IMR-90 (cell line): ENCODE results near the gene KRT34. TPM values are rescaled to one million over a fixed set of nuclear protein-coding genes. Genes with fewer than 3 reads are reported as not detected.

Experiments used
- ATAC-seq: fragments of 200-7000 bp; cut with Tn5 transposase; 2 replicates; pipeline ENCODE4 v1.9.1; 2020; ENCODE audit warnings: low read depth, mild to moderate bottlenecking, moderate library complexity
- BruUV-seq: library from RNA; stranded (reverse); fragments of 400-500 nt; replicated peaks from 2 replicates; lab custom pipeline; 2021; lab: Mats Ljungman, UMichigan
- CTCF ChIA-PET: fragments of 300-600 bp; formaldehyde crosslinking; extraction: SDS; loops from one replicate; lab custom pipeline; 2021; ENCODE audit warnings: antibody characterized with exemption; lab: Yijun Ruan, JAX
- POLR2A ChIA-PET: fragments of 300-600 bp; sonication (Branson Sonifier 250); formaldehyde crosslinking; loops from one replicate; lab custom pipeline; 2022; ENCODE audit warnings: antibody characterized with exemption; ENCODE audit not compliant: unreplicated experiment; lab: Charles Lee
- DNase-seq: peaks from one replicate; pipeline ENCODE4 v3.0.0; 2013
- H2AFZ ChIP-seq: replicated peaks from 2 replicates; pipeline ENCODE3; 2013; ENCODE audit warnings: low read length, mild to moderate bottlenecking; ENCODE audit not compliant: poor library complexity
- H2AK5ac ChIP-seq: 2 replicates; pipeline ENCODE4 v1.6.1; 2013; ENCODE audit warnings: low read depth, low read length, inconsistent platforms
- H2AK9ac ChIP-seq: replicated peaks from 2 replicates; pipeline ENCODE3; 2013; ENCODE audit warnings: mild to moderate bottlenecking, low read depth, low read length, moderate library complexity; ENCODE audit not compliant: poor library complexity
- H2BK120ac ChIP-seq: 2 replicates; pipeline ENCODE4 v1.6.1; 2013; ENCODE audit warnings: low read depth, low read length, inconsistent platforms
- H2BK15ac ChIP-seq: 3 replicates; pipeline ENCODE4 v1.6.1; 2013; ENCODE audit warnings: low read depth, low read length, inconsistent platforms
- H2BK20ac ChIP-seq: 2 replicates; pipeline ENCODE4 v1.6.1; 2013; ENCODE audit warnings: low read depth, mild to moderate bottlenecking, inconsistent platforms, low read length, moderate library complexity
- H2BK5ac ChIP-seq: 2 replicates; pipeline ENCODE4 v1.6.1; 2013; ENCODE audit warnings: mild to moderate bottlenecking, low read depth, low read length, inconsistent platforms; ENCODE audit not compliant: poor library complexity, severe bottlenecking
- H3K14ac ChIP-seq: replicated peaks from 2 replicates; pipeline ENCODE4 v1.6.1; 2013; ENCODE audit warnings: low read depth, low read length, inconsistent platforms
- H3K18ac ChIP-seq: 2 replicates; pipeline ENCODE4 v1.6.1; 2013; ENCODE audit warnings: low read depth, low read length, control low read depth
- H3K23ac ChIP-seq: 2 replicates; pipeline ENCODE4 v1.6.1; 2013; ENCODE audit warnings: low read depth, low read length, inconsistent platforms
- H3K27ac ChIP-seq: 2 replicates; pipeline ENCODE4 v1.5.1; 2013; ENCODE audit warnings: mild to moderate bottlenecking, control low read depth, low read length; ENCODE audit not compliant: insufficient read depth
- H3K27me3 ChIP-seq: 2 replicates; pipeline ENCODE4 v1.6.1; 2013; ENCODE audit warnings: low read length; ENCODE audit not compliant: control insufficient read depth, insufficient read depth
- H3K36me3 ChIP-seq: 2 replicates; pipeline ENCODE4 v1.6.1; 2013; ENCODE audit warnings: low read length, mixed read lengths; ENCODE audit not compliant: control insufficient read depth, insufficient read depth
- H3K4ac ChIP-seq: 2 replicates; pipeline ENCODE4 v1.6.1; 2013; ENCODE audit warnings: low read depth, low read length, inconsistent platforms
- H3K4me1 ChIP-seq: 2 replicates; pipeline ENCODE4 v1.6.1; 2013; ENCODE audit warnings: low read length, mixed read lengths; ENCODE audit not compliant: control insufficient read depth, insufficient read depth
- H3K4me2 ChIP-seq: 2 replicates; pipeline ENCODE4 v1.6.1; 2013; ENCODE audit warnings: low read depth, mild to moderate bottlenecking, control low read depth, low read length, moderate library complexity
- H3K4me3 ChIP-seq: 2 replicates; pipeline ENCODE4 v1.5.1; 2013; ENCODE audit warnings: low read depth, mild to moderate bottlenecking, control low read depth, low read length, moderate library complexity; ENCODE audit not compliant: insufficient read depth
- H3K56ac ChIP-seq: 2 replicates; pipeline ENCODE4 v1.6.1; 2013; ENCODE audit warnings: low read length, inconsistent platforms; ENCODE audit not compliant: insufficient read depth; ENCODE audit errors: extremely low read depth
- H3K79me1 ChIP-seq, 2 experiments: 2 replicates each; pipeline ENCODE4 v1.6.1; 2013; ENCODE audit warnings: low read length in 2 of 2, inconsistent platforms in 1 of 2, low read depth in 1 of 2
- H3K9ac ChIP-seq: 2 replicates; pipeline ENCODE4 v1.6.1; 2013; ENCODE audit warnings: low read depth, low read length, control low read depth
- H3K9me1 ChIP-seq: 2 replicates; pipeline ENCODE4 v1.6.1; 2013; ENCODE audit warnings: low read length, inconsistent platforms; ENCODE audit not compliant: insufficient read depth
- H3K9me3 ChIP-seq: 2 replicates; pipeline ENCODE4 v1.6.1; 2013; ENCODE audit warnings: low read length; ENCODE audit not compliant: control insufficient read depth, insufficient read depth
- H4K20me1 ChIP-seq: 2 replicates; pipeline ENCODE4 v1.6.1; 2013; ENCODE audit warnings: low read length, inconsistent platforms; ENCODE audit not compliant: insufficient read depth
- H4K5ac ChIP-seq: 2 replicates; pipeline ENCODE4 v1.6.1; 2013; ENCODE audit warnings: mild to moderate bottlenecking, low read depth, low read length, control low read depth
- H4K8ac ChIP-seq, 2 experiments: 2 replicates each; pipeline ENCODE4 v1.6.1; 2013; ENCODE audit warnings: low read depth in 2 of 2, low read length in 2 of 2, control low read depth in 1 of 2, inconsistent platforms in 1 of 2
- H4K91ac ChIP-seq: 2 replicates; pipeline ENCODE4 v1.6.1; 2013; ENCODE audit warnings: low read depth, low read length, inconsistent platforms; ENCODE audit not compliant: insufficient read depth
- POLR2A ChIP-seq: IDR thresholded peaks from 2 replicates; pipeline ENCODE4 v1.6.1; 2012; ENCODE audit warnings: mild to moderate bottlenecking, low read depth, low read length
- WGBS, 2 experiments: methylation state at CpG; one replicate each; pipeline versions ENCODE4 v1.1.5 to v1.1.7; 2013; ENCODE audit warnings: missing lambda C conversion rate in 2 of 2; ENCODE audit not compliant: insufficient read length in 1 of 2; ENCODE audit errors: extremely low coverage in 2 of 2; 5-methylcytosine and 5-hydroxymethylcytosine counted together
- dilution Hi-C: fragments of 300-500 bp; cut with HindIII; formaldehyde crosslinking; loops from one replicate; pipeline ENCODE4 v1.14.3; 2018; ENCODE audit warnings: low sequenced_read_pairs; ENCODE audit not compliant: unreplicated experiment
- in situ Hi-C: fragments of 300-500 bp; cut with MboI; formaldehyde crosslinking; loops from 3 replicates; pipeline ENCODE4 v1.14.3; 2019; ENCODE audit warnings: low sequenced_read_pairs, inconsistent platforms, mixed read lengths
- intact Hi-C: fragments of 100-400 bp; cut with micrococcal nuclease; formaldehyde crosslinking; loops from 2 replicates; pipeline ENCODE4 v1.10.0; 2022
- polyA plus RNA-seq, 3 experiments: library from polyadenylated mRNA; depleted of rRNA; stranded (reverse); fragments of >200 nt; gene quantifications; 2 replicates each; pipeline ENCODE4 v1.2.3, GENCODE V29; 2012; ENCODE audit warnings: low replicate concordance in 1 of 3
- total RNA-seq: library from RNA; depleted of rRNA; stranded (reverse); fragments of >200 nt; gene quantifications from 2 replicates; pipeline ENCODE4 v1.2.3, GENCODE V29; 2012

KRT34 gene
- total and polyA plus RNA-seq, 2 of the 4 experiments (the other 2 are of a cell fraction) = 3.4 to 3.6 TPM

DNA sequence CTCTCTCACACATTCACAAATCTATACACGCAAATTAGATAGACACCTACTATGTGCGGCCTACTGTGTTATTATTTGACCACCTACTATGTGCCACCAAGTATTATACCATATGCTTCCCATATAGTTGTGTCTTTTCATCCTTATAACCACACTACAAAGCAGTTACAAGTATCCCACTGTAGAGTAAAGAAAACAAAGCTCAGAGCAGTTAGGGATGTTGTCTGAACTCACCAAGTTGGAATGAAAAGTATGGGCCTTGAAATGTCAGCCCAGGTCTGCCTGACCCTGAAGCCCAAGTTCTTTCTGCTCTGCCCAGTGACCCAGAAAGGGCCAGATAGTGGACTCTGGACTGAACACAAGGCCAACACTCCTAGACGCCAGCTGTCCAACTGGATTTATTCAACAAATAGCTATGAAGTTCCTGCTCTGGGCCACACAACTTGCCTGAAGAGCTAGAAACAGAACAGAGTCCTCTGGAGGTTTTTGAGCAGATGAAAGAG, 33.8 kb upstream of the KRT34 start:
- no peak for TF ChIP-seq POLR2A
- Histone ChIP-seq H3K4me3 (no peak overlapping the region), H3K14ac (no peak overlapping the region), H3K56ac (no peak overlapping the region; the same call in 1 of the 2 replicates), H2AK5ac (peak overlapping the region; percentile 59; the same call in 1 of the 2 replicates), H2BK15ac (peak overlapping the region; percentile 64; the same call in 1 of the 3 replicates), H3K79me1 (no peaks in the 10 kb centered on the region), H3K9me1 (peaks cover 28% of the 10 kb centered on the region), H3K4me2 (no peak overlapping the region), H3K36me3 (no peaks in the 10 kb centered on the region), H2BK120ac (peak overlapping the region; percentile 86), H4K5ac (no peak overlapping the region; the same call in 1 of the 2 replicates), H3K18ac (peak overlapping the region; percentile 79; the same call in 1 of the 2 replicates), H3K27me3 (no peaks in the 10 kb centered on the region), H2BK20ac (peak overlapping the region; percentile 77), H4K20me1 (no peaks in the 10 kb centered on the region), H3K4me1 (peaks cover 33% of the 10 kb centered on the region), H2AFZ (no peak overlapping the region), H3K27ac (peak overlapping the region; percentile 1), H3K4ac (peak overlapping the region; percentile 76), H2AK9ac (no peak overlapping the region), H2BK5ac (peak overlapping the region; percentile 89), H3K23ac (0 out of 2 replicates have a peak overlapping the region, but pooled peaks have one; percentile 34), H3K9ac (no peak overlapping the region), H3K9me3 (no peaks in the 10 kb centered on the region), H4K91ac (peak overlapping the region; percentile 16; the same call in 1 of the 2 replicates), H4K8ac (peak overlapping the region; percentile 21 to 61; a peak in 3 of 4 replicates)
- intact Hi-C loops (no loop called here), dilution Hi-C loops (no loop called here), in situ Hi-C loops (no loop called here)
- ChIA-PET CTCF (interaction anchor here (0.8 to 1.0 kb wide), 2 partner anchors 18 to 597 kb away, joined by 3 read pairs; no protein-coding TSS in a partner anchor), POLR2A (no interaction called here)
- peak; percentile 81 for ATAC-seq
- BruUV-seq = no TSS peak
- no CpG with 5 or more reads among the region's 3 CpGs for WGBS, 2 experiments
- peak; percentile 55 for DNase-seq
